HG03060 (cell line): ENCODE data around the gene FARSB.
"Not testable (repeated sequence)": the region's sequence is repeated elsewhere in the genome, so short reads cannot be mapped to it uniquely, and the experiment has no call there.

Source experiments
- ATAC-seq: cut with Tn5 transposase; IDR thresholded peaks from one replicate; pipeline ENCODE4 v1.9.1; 2021; ENCODE audit warnings: low read depth, moderate number of reproducible peaks; ENCODE audit not compliant: unreplicated experiment

Gene FARSB

DNA sequence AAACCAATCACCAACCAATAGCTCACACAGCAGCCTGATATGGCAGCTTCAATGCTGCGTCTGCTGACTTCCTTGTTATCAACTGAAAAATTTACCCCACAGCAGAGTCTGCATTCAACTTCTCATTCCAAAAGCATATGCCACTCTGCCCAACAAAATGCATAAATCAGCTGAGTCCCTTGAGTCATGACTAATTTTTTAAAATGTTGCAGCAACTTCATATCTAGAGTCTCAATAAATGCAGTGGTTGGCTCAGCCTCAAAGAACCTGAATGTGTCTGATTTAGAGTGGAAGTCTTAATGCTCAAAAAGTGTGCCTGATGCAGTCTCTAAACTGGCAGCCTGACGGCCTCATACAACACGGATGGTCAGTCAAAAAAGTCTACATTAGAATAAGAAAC is 46.5 kb downstream of the FARSB start:
- ATAC-seq = no peak

DNA sequence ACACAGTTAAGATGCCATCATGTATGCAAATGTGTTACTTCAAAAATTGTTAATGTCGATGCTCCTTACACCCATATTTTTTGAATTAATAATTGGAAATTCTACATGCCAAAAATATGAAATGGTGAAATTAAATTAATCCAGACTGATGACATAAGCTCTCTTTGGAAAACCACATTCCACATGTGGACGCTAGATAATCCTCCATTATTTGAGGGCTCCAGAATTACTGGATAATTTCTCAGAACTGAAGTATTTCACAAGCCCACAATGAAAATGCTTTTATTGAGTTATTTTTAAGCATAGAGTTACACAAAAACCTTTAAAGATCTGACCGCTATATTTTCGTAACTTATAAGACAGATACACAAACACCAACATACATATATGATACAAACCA is 47.8 kb downstream of the FARSB start:
- ATAC-seq = no peak

DNA sequence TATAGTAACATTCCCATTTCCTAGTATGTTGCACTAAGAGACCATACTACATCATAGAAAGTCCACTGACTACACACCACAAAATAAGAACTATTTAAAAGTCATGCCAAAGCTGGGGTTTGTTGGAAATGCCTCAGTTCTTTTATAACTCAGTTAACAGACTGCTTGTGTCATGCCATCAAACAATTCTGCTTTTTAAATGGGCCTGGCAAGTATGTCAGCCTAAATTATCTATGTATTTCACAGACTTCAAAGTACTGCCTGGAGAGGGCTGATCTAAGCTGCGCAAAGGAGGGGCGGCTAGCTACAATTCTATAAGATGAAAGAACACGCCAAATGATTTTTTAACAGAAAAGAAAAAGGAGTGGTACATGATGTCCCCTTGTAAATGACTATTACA is 49.6 kb downstream of the FARSB start:
- no peak for ATAC-seq

DNA sequence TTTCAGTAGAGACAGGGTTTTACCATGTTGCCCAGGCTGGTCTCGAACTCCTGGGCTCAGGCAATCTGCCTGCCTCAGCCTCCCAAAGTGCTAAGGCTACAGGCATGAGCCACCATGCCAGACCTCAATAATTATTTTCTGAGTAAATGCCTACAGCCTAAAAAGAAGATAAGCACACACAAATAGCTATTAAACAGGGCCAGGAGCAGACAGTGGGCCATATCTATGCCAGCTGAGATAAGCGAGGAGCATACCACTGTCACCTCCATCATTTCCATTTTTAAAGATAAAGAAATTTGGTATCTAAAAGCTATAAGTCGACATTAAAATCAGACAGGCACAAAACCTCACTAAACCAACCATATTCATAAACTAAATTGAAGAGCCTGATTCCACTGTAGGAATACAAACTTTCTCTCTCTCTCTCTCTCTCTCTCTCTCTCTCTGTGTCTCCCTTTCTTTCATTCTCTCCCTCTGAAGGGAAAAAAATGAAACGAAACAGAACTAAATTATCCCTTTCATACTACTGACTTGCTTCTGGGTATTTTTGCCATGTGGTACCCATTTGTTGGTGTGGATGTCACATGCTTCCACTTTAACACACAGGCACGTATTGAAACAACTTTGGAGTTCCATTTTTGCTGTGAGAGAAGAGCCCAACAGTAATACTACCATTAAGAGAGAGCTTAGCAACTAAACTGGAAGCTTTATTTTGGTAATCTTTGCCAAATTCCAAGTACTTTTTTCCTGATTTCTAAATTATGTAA is 51.0 kb downstream of the FARSB start:
- ATAC-seq = no peak

DNA sequence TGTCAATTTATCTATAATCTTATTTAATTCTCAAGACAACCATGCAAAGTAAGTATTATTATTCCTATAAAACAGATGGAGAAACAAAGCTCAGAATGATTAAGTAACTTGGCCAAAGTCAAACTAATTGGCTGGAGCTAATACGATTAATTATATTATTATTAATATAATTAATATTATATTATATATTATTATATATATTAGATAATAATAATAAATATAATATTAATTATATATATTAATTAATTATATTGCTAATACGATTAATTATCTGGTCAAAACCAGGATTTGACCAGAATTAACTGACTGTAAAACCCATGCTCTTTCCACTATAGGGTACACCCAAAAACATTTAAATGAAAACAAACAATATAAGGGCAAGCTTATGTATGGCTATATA is 52.4 kb downstream of the FARSB start:
- no peak for ATAC-seq

DNA sequence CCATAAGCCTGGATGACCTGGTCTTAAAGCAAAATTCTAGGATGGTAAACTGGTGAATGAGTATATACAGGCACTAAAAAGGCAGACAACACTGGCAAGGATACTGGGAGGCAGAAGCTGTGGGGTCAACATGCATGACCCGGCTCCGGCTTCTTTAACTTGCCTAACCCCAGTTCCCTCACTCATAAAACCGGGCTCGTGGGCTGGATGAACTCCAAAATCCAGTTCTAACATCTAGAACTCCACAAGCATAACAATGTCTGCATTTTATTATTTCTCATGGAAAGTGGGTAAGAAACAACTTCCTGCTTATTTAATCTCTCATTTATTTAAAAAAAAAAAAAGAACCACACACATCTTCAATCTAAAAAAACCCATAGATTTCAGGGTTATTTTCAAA is 57.3 kb downstream of the FARSB start:
- no peak for ATAC-seq

DNA sequence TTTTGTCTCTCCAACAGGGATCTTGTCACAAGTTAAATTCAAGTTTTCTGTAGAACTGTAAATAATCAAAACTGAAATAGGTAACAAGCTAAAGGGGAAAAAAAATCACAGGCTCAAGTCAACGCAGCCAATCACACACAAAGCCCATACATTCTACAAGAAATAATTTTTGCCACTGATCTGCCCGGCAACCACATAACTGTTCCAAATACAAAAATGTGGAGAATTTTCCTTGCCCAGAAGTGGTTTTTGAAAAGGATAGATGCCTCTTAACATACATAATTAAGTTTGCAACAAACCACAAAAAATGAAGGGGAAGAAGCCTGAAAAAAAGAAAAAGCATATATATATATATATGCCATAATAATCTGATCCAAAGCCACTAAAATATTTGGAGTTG is 60.3 kb downstream of the FARSB start:
- no peak for ATAC-seq

DNA sequence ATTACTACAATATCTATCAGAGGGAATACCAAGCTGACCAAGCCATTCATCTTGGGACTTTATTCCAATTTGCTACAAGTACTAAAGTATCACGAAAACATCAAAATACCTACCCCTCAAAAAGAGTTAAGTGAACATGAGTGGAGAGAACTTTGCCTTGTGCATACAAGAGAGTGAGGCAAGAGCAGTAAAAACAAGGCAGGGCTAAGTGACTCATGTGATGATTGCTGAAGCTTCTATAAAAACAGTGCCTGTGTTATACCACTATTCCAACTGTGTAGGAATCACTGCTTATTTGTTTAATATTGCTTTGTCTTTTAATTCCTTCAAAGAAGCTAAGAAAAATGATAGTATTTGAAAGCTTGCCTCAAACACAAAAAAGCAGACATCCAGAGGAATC is 61.2 kb downstream of the FARSB start:
- ATAC-seq = no peak

DNA sequence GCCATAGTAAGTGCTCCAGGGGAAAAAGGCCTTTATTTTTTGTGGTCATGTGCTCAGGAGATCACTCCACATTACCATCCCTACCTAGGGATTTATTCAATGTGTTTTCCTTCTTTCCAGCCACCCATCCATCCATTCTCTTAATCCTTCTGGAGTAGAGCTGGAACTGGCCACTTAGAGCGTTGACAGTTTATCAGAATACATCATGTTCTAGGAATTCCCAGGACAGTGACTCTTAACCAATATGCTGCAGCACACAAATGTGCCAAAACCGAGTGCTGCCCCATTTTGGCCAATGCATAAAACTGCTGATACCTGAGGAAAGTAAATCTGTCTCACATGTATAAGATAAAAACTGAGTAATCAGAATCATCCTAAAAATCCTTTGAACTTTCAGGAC is 63.7 kb downstream of the FARSB start:
- ATAC-seq = no peak

DNA sequence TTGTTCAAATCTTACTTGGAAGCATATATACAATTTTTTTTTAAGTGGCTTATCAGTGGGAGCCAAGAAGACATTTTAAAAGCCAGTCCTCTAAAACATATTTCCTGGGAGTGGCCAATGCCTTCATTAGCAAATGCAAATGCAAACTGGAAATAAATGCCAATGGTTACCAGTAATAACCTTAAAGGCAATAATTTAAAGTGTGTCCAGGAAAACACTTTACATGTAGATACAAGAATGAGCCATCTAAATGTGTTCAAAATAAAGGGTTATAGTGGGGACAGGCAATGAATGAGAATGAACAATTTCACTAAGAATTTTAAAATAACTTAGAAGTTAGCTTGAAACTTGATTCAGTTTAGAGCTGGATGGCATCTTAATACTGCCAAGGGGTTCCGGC is 64.2 kb downstream of the FARSB start:
- ATAC-seq = no peak

DNA sequence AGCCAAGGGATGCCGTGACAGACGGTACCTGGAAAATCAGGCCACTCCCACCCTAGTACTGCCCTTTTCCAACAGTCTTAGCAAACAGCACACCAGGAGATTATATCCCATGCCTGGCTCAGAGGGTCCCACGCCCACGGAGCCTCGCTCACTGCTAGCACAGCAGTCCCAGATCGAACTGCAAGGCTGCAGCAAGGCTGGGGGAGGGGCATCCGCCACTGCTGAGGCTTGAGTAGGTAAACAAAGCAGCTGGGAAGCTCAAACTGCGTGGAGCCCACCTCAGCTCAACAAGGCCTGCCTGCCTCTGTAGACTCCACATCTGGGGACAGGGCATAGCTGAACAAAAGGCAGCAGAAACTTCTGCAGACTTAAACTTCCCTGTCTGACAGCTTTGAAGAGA is 71.3 kb downstream of the FARSB start:
- ATAC-seq = not testable (repeated sequence)

DNA sequence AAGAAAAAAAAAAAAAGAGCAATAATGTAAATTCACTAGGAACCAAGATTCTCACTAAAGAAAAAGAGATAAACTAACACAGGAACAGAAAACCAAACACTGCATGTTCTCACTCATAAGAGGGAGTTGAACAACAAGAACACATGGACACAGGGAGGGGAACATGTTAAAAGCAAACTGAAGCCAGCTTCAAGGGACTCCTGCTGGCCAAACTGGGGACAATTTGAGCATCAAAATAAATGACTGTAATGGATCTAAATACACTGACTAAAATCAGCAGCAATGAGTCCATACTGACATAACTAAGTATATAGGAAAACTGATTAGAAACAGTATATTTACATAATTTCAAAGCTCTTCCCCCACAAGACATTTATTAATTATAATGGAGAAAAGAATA is 73.0 kb downstream of the FARSB start:
- ATAC-seq = peak; percentile 47

DNA sequence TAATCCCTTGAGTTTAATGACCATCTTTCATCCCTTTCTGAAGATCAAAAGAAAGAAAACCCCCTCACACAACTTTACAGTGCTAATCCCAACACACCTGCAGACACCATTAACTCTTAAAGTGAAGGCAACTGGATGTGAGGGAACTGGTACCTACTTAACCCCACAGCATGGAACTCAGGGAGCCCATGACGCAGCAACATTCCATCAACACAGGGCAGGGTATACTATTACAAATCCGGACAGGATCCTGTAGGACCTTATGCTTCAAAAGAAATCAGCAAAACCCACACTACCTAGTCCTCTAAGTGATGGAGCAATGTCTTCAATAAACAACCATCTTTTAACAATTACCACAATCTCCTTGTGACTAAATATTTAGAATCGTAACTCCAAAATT is 78.6 kb downstream of the FARSB start:
- ATAC-seq = no peak

DNA sequence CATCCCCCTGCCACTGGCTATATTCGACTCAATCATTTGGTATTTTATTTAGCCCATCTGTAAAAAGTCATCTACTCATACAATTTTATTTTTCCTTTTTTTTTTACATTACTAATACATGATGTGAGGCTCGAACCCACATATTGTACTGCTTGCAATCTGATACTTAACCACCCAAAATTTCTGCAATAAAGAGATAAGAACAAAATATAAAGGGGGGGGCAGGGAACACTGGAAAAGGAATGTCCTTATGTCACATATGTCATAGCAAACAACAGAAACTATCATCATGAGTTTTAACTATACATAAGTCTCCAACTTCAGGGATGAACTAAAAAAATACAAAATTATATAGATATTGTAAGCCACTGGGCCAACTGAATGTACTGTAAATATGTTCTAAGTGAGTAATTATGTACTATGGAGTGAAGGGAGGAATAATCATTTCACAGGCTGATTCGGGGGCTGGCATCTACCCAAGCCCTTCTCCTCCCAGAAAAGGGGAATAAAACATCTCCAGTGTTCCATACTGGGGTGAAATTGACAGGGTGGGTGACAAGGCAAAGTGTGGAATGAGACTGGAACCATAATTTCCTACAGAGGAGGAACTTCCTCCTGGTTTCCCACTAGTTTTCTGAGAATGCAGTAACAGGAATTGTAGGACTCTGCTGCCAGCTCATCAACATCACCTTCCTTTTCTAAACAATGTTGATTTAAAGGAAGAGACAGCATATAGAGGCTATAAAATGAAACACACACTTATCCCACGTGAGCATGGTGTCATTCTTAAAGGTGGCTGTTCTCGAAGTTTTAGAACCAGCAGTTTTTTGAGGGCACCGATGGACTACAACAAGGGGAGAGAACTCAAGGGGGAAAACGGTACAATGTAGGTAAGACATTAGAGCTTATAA is 79.5 kb downstream of the FARSB start:
- no peak for ATAC-seq

DNA sequence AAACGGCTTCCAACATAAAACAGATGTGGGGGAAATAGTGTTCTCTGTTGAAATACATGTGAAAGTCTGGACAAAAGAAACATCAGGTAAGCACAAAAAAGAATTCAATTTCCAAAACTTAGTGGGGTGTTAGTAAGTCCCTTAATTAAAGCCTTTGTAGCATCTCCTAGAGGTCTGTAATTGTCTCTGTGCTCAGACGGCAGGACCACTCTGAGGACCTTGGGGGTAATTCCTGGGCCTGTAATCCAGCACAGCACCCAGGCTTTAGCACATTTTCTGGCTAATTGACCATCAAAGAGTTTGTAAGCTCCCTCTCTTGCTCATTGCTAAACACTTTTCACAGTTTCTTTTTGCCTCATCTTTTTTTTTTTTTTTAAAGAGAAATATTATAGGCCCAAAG is 80.3 kb downstream of the FARSB start:
- ATAC-seq = no peak

DNA sequence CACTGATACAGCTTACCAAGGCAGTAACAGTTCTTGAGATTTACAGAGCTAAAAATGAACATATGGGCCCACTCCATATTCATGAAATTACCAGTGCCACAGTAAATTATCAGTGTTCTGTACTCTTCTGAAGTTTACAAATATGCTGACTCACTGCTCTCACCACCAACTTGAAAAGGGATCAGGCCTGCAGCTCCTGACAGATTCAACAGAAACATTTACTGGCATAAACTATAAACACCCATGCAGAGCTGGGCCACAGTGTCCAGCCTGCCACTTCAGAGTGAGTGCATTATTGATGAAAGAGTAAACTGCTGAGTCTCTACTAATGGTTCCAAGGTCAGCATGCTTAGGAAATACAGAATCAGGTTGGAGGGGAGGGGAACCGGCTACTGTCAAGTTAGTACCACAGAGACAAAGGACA is 83.1 kb downstream of the FARSB start:
- ATAC-seq = no peak

DNA sequence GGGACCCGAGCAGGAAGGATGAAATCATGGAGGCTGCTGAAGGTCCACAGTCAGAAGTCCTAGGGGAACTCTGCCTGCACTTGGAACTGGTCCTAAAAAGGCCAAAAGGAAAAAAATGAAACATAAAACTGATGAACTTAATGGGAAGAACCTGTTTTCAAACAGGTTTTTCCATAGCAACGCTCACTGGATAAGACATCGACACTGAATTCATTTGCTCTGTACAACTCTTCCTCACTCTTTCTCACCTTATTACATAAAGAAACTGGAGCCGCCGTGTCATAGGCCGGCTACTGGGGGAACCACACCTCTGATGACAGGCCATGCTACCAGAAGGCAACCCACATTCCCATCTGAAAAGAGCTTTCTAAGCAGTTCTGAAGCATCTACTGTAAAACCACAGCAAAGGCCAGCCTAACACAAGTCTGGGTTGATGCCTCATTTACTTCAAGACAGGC is 83.6 kb downstream of the FARSB start:
- ATAC-seq = no peak

DNA sequence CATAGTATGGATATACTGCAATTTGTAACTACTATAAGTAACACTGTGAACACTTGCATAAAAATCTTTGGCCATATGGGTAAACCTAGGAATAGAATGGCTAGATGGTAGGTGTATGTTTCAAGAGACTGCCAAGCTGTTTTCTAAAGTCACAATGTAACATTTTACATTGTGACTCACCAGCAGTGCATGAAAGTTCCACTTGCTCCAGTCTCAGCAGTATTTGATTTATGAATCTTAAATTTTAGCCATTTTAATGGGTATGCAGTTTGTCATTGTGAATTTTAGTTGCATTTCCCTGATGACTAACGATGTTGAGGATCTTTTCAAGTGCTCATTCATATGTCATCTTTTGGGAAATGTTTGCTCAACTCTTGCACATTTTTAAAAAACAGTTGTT is 86.1 kb downstream of the FARSB start:
- ATAC-seq = no peak

DNA sequence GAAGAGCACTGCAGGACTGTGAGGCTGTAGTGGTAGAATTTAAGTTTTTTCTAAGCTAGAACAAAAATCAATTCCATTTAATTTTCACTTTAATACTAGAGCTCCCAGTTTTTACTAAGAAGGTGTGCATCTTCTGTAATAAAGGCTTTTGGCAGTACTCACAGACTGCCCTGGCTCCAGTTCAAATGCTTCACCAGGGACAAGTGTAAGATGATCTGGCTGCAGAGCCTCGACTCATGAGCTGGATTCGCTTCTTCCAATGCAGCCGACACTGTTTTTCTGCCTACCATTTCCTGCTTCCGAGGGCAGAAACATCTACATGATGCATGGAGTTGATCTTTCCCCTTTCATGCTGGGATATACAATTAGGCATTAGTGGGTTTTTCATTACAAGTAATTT is 87.0 kb downstream of the FARSB start:
- ATAC-seq = no peak

DNA sequence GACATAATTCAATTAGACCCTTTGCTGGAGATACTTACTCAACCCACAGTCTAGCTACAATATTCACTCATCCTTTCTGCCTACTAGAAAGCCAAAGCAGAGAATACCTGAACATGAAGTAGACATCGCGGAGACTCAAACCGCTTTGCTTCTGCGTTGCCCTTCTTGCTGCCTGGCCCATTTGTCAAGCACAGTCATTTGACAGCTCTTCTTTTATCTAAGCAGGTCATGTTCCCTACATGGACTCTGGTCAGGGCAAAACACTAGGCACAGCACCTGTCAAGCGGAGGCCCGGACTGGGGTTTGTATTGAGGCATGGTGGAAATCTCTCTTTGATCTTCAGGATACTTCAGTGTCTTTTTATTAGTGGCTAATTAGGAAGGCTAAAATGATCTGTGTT is 89.7 kb downstream of the FARSB start:
- ATAC-seq = no peak

DNA sequence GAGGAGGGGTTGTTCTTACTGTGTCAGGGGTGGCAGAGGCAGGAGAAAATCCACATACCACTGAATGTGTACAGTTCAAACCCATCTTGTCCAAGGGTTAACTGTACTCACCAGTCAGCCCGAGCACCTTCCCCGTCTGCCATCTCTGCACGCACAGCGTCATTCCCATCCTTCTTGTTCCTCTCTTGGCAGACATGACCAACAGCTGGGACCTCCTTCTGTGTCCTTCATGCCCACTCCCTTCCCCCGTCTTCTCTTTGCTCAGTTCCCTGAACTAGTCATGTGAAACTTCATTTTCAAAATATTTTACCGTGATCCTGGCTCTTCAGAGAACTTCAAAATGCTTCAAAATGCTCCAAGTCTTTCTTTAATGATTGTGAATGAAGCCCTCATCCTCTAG is 92.0 kb downstream of the FARSB start:
- ATAC-seq = no peak
